NT2/D1 (cell line): Measurements from ENCODE around the gene NBAS.

Source experiments
- YY1 ChIP-seq: IDR thresholded peaks from 2 replicates; pipeline ENCODE4 v1.6.1; 2011; ENCODE audit not compliant: insufficient read length, insufficient read depth
- ZNF274 ChIP-seq: IDR thresholded peaks from 2 replicates; pipeline ENCODE4 v1.6.1; 2011; ENCODE audit warnings: mild to moderate bottlenecking, low read depth, low read length

GRCh38 chr2:15460112-15460620 lies 101.0 kb downstream of the NBAS start:
- TF ChIP-seq YY1 (no peak), ZNF274 (no peak)
